LHCN-M2 (cell line): ENCODE measurements around the gene SULF2. TPM values are rescaled to one million over a fixed set of nuclear protein-coding genes. Genes with fewer than 3 reads are reported as not detected.

Experiments
- DNase-seq: peaks from one replicate; pipeline ENCODE4 v3.0.0-alpha.2; 2012; ENCODE audit warnings: low read depth
- total RNA-seq: library from RNA; depleted of rRNA; stranded (reverse); fragments of >200 nt; gene quantifications from 2 replicates; pipeline ENCODE4 v1.2.3, GENCODE V29; 2014

SULF2 gene
- total RNA-seq, 1 experiment from 2014 or later = 3.2 TPM

- DNase-seq = no peak
These were observed 136.3 kb downstream of the SULF2 start for GRCh38 chr20:47648943-47649342.

- DNase-seq = no peak
These were observed 137.3 kb downstream of the SULF2 start for GRCh38 chr20:47647994-47648393.

- no peak for DNase-seq
These were observed 139.6 kb downstream of the SULF2 start for GRCh38 chr20:47645632-47646031.

- no peak for DNase-seq
These were observed 142.7 kb downstream of the SULF2 start for GRCh38 chr20:47642624-47643023.

GRCh38 chr20:47642118-47642517 lies 143.2 kb downstream of the SULF2 start:
- no peak for DNase-seq

GRCh38 chr20:47638851-47639250 lies 146.4 kb downstream of the SULF2 start:
- DNase-seq = no peak

GRCh38 chr20:47635256-47635655 lies 150.0 kb downstream of the SULF2 start:
- no peak for DNase-seq

- DNase-seq = no peak
These were observed 154.2 kb downstream of the SULF2 start for GRCh38 chr20:47631078-47631477.

- DNase-seq = no peak
These were observed 155.4 kb downstream of the SULF2 start for GRCh38 chr20:47629907-47630306.

- no peak for DNase-seq
These were observed 157.7 kb downstream of the SULF2 start for GRCh38 chr20:47627540-47627939.

GRCh38 chr20:47623206-47623605 lies 162.1 kb downstream of the SULF2 start:
- peak; percentile 3 for DNase-seq

- no peak for DNase-seq
These were observed 163.1 kb downstream of the SULF2 start for GRCh38 chr20:47622118-47622665.

- peak; percentile 63 for DNase-seq
These were observed 164.2 kb downstream of the SULF2 start for GRCh38 chr20:47620808-47621805.

- no peak for DNase-seq
These were observed 166.8 kb downstream of the SULF2 start for GRCh38 chr20:47618479-47618878.

- DNase-seq = no peak
These were observed 170.5 kb downstream of the SULF2 start for GRCh38 chr20:47614703-47615309.

- DNase-seq = no peak
These were observed 172.6 kb downstream of the SULF2 start for GRCh38 chr20:47612670-47613069.

GRCh38 chr20:47611785-47612184 lies 173.5 kb downstream of the SULF2 start:
- no peak for DNase-seq

- DNase-seq = peak; percentile 12
These were observed 174.4 kb downstream of the SULF2 start for GRCh38 chr20:47610945-47611250.

GRCh38 chr20:47610247-47610944 lies 174.9 kb downstream of the SULF2 start:
- peak; percentile 80 for DNase-seq

- DNase-seq = no peak
These were observed 176.3 kb downstream of the SULF2 start for GRCh38 chr20:47609001-47609400.
